NCI-H2081 (cell line): ENCODE data around the gene WT1.
"Not testable (repeated sequence)": the region's sequence is repeated elsewhere in the genome, so short reads cannot be mapped to it uniquely, and the experiment has no call there.

ENCODE experiments used
- DNase-seq, 2 experiments: peaks; one replicate each; lab custom pipeline; 2025; lab: John Stamatoyannopoulos, UW

Gene WT1

DNA sequence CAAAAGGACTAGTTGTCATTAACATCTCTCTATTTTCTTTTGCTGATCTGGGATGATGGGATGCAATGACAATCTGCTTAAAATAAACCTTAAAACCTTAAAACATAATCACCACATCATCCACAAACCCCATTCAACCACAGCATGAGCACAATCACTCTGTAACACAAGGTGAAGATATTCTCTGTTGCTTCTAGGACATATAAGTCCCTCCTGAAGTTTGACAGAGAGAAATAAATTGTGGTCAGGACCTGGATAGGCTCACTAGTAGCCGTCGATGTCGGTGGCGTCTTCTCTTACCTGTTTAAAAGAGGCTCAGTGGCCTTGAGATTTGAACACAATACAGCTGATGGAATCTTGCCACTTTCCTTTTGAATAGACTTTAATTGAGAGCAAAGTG is 47.9 kb downstream of the WT1 start:
- no peak for DNase-seq

DNA sequence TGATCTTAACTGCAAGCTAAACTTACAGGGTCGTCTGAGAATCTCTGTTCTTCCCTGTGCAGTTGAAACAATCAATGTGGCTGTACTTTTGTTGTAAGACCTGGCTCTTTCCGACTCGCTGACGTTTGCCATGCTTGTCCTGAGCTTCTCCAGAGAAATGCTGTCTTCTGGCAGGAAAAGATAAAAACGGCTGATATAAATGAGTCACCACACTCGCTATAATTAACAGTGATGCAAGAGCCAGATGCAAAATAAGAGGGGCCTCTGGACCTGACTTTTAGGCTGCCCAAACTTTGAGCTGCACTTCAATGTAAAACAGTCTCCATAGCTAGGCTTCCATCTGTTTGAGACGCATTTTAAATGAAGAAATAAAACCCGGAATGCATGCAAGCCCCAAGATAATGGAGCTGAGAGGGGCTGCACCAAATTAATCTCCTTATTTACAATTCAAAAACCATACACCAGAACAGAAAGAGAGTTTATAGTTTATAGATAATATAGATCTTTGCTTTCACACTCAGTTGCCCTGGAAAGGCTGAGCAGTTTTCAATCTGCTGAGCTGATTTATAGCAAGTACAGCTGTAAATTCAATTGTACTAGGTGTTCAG is 48.5 kb downstream of the WT1 start:
- no peak for DNase-seq

DNA sequence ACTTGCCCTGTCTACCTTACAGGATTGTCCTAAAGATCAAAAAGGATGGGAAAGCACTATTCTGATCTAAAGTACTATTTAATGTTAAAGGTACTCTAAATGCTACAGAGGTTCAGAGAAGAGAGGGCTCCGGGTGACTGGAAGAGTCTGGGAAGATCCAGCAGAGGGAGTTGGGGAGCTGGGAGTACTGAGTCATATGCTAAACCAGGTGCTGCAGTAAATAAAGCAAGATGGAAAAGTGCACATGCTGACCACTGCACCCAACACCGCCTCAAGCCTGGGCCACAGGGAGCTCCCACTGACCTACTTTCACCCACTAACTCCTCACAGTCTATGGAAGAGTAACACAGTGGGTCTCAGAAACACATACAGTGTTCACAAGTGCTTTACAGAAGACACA is 49.3 kb downstream of the WT1 start:
- DNase-seq, result peak in 1 of 2 experiments; percentile 27

DNA sequence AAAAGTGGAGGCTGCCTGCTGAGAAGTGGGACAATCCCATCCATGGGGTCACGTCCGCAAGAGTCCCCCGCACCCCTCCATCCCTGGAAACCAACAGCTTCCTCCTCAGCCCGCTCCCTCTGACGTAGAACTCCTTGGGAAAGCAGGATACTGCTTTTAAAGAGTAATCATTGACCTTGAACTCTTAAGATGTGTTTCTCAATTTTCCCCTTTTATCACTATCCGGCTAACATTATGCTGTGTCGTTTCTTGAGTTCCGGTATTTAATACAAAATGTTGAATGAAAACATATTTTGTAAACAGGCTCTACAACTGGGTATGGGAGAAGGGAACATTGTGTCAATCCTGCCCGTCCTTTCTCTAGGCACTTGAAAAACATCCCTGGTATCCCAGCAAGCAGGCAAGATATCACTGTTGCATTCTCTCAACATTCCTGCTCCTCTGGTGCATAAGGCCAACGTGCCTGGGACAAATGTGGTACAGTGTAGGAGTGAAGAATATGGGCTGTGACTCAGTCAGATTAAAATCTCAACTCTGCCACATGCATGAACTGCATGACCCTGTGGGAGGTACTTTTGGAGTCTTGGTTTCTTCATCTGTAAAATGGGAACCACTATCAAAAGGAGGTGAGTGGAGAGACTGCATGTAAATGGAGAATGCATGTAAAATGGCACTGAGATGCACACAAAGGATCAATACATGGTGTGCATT is 52.8 kb downstream of the WT1 start:
- DNase-seq, result no peak

DNA sequence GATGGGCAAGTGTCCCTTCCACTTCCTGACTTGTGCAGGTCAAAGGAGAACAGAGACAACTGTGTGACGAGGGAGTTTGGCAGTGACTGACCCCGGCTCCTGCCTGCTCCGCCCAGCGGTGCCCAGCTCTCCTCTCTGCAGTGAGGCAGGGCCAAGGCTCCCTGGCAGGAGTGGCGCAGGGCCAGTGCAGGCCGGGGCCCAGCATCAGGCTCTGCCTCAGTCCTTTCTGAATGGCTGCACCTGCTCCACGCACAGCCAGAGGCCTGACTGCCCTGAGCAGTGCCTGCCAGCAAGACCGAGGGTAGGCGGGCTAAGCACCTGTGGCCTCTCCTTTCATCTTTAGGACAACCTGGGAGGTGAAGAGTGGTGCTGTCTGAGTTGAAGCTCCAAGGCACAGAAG is 54.2 kb downstream of the WT1 start:
- DNase-seq, result no peak

DNA sequence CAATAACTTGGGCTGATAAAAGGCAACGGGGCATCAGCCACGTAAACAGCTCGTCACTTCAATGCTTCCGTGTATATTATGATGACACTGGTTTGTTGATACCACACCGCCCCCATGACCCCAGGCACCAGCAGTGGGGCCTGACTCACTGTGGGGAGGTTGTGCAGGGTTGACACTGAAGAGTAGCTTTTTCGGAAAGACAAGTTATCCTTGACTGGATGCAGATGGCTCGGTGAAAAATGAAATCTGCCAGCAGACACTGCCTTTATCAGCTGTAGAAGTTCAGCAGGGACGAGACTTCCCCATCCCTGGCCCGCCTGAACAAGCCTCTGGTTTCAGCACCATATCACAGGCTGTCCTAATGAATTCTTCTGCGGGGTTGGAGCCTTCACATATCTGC is 55.6 kb downstream of the WT1 start:
- DNase-seq, result no peak

DNA sequence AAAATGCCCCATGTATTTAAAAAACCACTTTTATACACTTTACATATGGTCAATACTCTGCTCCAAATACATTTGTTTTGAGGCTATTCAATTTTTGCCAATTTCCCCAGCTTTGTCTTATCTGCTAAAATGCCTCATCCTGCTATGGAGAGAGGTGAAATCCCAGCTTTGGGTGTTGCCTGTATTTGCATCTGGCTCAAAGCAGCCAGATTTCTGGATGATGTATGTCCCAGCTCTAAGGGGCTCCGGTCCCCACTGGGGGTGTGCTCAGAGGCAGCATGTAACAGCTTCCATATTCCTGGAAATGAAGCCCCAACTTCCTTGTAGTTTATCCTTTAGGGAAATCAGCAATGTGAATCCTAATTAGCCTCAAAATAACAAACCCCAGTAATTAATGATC is 59.5 kb downstream of the WT1 start:
- no peak for DNase-seq

DNA sequence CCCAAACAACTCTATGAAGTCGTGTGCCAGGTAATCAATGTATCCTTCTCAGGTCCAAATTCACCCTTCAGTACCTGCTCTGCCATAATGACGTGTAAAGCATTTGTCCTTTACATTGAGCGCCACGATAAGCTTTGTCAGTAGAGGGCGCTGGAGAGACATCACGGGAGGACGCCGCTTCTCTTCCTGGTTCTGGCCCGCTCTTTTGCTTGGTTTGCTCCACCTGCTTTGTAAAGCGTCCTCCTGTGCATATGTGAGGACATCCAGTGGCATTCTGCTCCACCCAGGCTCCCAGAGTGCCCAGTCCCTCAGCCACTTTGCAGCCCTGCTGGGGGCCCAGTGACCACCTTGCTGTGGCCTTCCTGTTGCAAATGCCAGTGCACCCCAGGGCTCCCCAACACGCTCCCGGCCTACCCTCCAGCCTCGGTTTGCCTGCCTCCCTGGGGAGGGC is 61.1 kb downstream of the WT1 start:
- DNase-seq, result peak in 1 of 2 experiments; percentile 3

DNA sequence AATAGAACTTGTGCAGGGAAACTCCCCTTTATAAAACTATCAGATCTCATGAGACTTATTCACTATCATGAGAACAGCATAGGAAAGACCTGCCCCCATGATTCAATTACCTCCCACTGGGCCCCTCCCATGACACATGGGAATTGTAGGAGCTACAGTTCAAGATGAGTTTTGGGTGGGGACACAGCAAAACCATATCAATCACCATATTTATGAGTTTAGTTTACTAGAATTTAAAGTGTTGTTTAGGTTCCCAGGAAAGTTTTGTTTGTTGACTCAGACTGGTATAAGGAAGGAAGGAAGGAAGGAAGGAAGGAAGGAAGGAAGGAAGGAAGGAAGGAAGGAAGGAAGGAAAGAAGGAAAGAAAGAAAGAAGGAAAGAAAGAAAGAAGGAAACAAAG is 65.4 kb downstream of the WT1 start:
- not testable (repeated sequence) for DNase-seq

DNA sequence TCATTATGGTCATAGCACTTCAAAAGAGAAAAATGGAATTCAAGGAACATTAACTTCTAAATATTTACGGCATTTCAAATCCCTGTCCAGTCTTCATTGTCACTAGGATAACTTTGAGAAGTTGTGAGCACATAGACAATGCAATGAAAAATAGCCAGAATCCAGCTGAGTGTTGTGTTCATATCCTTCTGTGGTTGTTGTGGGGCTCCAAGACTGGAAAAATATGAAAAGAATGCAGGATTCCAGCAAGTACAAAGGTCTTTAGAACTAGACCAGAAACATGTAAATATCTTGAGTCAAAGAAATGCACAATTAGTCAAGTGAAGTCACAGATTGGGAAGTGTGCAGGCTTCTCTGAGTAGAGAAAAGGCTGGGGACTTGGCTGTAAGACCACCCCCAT is 68.7 kb downstream of the WT1 start:
- no peak for DNase-seq

DNA sequence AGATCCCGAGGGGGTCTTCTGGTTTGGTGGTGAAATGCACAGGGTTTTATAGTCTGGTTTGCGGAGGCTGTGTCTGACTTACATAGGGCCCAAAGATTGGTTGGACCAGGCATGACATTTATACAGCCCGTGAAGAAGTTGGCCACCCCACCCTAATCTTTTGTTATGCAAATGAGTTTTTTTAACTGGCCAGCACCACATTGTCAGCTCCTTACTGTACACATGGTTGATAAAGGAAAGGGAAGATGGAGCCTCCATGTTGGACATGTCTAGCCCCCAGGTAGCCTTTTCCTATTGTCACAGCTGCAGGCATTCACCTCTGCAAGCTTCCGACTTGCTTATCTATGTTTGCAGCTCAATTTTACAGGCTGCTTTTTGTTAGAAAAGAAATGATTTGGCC is 70.1 kb downstream of the WT1 start:
- no peak for DNase-seq

DNA sequence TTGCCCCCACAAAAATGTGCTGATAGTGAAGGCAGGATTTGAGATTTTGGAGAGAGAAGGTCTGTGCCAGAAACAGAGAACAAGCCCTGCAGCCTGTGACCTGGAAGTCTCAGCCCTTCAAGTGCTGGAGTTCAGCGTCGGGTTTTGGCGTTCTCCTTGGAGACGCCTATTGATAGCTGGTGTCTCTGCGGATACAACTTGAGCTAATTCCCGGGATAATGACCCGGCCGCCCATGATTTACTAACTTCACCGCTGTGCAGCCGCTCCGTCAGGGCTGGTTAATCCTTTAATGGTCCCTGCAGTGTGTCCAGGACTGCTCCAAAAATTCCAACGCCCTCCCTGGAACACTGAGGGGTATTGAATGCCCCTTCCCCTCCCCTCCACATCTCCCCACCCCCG is 76.6 kb downstream of the WT1 start:
- DNase-seq, result no peak

DNA sequence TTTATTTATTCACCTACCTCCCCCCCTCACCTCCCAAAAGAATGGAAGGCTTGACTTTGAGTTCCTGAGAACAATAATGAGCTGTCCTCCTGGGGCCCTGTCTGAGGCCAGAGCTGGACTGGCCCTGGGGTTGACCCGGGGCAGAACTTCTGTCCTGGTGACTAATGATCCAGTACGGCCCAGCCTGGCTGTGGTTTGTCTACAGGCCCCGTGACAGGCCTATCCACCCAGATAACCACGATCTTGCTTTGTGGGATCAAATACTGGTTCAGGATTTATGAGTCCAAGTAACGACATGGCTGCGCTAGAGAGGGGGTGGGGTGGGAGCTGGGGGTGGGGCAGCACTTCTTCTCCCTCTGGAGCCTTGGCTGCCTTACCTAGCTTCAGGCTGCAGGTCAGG is 81.5 kb downstream of the WT1 start:
- DNase-seq, result no peak

DNA sequence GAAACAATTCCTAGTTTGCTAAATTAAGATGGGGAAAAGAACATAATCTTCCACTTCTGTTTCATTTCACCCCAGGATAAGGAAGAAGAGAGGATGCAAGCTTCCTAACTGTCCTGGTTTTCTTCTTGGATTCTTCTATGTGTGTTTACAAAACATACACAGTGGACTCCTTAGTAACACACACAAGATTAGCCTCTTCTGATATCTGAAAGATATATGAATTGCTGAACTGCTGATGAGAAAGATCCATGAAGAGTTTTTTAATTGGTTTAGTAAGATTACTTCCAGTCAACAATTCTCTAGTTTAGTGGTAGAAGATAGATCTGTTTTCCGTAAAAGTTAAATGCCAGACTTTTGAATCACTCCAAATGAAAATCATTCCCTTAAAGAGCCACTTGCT is 86.8 kb downstream of the WT1 start:
- no peak for DNase-seq

DNA sequence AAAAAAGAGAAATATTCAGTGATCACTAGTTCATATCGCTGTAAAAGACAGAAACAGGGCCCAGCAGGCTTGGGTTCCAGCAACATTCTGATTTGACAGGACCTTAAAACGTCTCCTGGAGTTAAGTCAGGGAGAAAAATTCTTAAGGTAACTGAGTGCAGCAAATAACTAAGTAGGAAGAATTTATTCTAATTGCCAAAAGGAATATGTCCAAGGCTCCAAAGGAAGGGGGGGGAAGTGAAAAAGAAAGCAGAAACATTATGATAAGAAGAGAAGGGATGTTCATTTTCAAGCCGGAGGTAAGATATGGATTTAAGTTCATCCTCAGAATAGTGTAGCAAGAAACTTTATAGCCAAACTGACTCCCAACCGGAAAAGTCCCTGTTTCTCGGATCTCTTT is 90.4 kb downstream of the WT1 start:
- DNase-seq, result no peak

DNA sequence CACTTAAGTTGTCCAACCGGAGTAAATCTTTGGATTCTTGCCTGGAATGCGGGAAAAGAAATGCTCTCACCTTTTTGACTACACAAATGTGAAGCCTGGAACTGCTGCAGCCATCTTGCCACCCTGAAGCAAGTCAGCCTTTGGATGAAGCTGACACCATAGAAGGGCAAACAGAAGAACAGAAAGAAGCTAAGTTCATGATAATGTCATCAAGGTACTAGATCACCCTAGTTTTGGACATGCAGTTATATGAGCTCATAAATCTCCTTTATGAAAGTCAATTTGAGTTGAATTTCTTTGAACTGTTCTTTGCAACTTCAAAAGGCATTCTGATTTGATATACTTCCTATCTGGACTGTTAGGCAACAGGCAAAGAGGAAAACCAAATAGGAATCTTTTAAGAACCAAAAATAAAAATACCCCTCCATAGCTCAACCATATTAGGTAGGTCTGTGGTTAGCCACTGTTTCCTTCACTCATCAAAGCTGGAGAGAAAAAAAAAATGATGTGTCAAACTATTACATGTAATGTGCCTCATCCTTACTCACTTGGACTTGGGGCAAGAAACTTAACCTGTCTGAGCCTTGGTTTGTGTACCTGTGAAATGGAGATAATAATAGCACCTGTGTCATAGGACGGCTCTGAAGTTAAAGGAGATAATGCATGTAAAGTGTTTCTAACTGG is 91.9 kb downstream of the WT1 start:
- DNase-seq, result no peak

DNA sequence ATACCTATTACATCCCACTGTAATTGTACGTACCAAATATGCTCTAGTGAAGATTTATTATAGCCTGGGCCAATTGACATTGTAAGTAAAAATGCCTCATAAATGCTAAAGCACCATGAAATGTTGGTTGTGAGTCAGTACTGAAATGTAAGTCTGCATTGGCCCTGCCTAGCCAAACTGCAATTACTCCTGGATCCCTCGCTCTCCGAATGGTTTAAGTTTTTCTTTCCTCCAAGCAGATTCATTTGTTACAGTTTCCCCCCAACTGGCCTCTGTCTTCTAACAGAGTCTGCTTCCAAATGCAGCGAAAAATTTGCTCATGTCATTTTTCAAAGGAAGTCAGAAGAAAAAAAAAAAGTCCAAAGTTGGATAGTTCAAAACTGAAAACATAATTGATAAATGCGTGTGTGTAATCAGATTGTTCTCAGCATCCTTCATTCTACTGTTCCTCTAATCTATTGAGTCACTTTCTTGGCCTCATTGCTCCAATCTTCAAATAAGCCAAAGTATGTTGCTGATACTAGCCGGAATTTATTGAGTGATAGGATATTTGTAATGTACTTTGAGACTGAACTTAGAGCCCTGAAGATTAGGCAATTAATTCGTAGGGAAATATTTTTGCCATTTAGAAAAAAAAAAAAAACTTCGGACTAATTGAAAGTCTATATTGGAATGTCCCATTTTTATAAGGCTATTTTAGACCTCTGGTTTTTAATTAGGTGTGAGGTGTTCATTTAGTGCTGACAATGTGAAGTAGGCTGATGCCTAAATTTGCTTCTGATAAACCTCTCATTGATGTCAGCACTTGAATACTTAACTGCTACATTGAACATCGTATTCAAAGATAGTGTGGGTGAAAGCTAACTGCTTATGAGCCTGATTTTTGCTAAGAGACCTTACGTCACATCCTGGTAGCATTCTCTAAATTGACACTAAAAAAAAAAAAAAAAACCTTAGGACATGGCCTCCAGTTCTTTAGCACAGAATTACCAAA is 93.4 kb downstream of the WT1 start:
- DNase-seq, result no peak

DNA sequence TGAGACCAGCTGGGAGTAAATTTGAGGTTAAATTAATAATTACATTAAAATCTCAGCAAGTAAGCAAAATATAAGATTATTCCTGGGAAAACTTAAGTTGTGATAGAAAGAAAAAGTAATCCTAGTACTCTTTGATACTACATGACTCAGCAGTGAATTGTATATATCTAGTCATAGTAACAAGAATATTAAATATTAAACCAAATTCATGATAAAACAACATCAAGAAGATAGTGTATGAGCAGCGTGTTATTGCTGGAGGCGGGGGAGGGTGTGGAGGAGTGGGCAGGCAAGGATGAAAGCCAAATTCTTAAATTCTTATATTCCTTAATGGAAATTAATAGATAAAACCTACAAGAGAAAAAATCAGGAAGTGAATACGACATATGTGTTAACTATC is 95.2 kb downstream of the WT1 start:
- DNase-seq, result no peak
